ENCODE data around the gene MCOLN1.

GRCh38 chr19:7550169-7550770 is 27.8 kb downstream of the MCOLN1 start:
- TF ChIP-seq POLR2A (IDR thresholded peaks at IDR 0.05) (no peak), POLR2AphosphoS5 (IDR thresholded peaks at IDR 0.05) (no peak)

Measured in gastroesophageal sphincter (tissue), 2 donors.